Keratinocyte (primary cell): ENCODE data around the gene RNF112. TPM values are rescaled to one million over a fixed set of nuclear protein-coding genes. Genes with fewer than 3 reads are reported as not detected.

Source experiments
- DNase-seq: peaks from one replicate; pipeline ENCODE4 v3.0.0-alpha.2; 2011; ENCODE audit warnings: low read depth, missing footprints, low spot score
- FAIRE-seq: peaks from 2 replicates; lab custom pipeline; 2011; peaks lifted over from hg19 to GRCh38; lab: Jason Lieb, UNC
- H2AFZ ChIP-seq: 2 replicates; pipeline ENCODE4 v1.6.0; 2012; ENCODE audit warnings: low read length, control low read depth, inconsistent platforms; ENCODE audit not compliant: control insufficient read depth
- H3K27ac ChIP-seq: 2 replicates; pipeline ENCODE4 v1.5.1; 2011; ENCODE audit warnings: low read length; ENCODE audit not compliant: control insufficient read depth, insufficient read depth
- H3K27me3 ChIP-seq: 3 replicates; pipeline ENCODE4 v1.6.0; 2011; ENCODE audit warnings: low read length; ENCODE audit not compliant: control insufficient read depth, insufficient read depth; ENCODE audit errors: extremely low read depth
- H3K36me3 ChIP-seq, 2 experiments: 2 replicates in 1 of 2; 3 replicates in 1 of 2; pipeline ENCODE4 v1.5.1; 2011; ENCODE audit warnings: low read length in 2 of 2, mild to moderate bottlenecking in 1 of 2; ENCODE audit not compliant: control insufficient read depth in 2 of 2, insufficient read depth in 2 of 2; ENCODE audit errors: extremely low read depth in 1 of 2
- H3K4me1 ChIP-seq: 3 replicates; pipeline ENCODE4 v1.5.1; 2011; ENCODE audit warnings: low read length; ENCODE audit not compliant: control insufficient read depth, insufficient read depth; ENCODE audit errors: extremely low read depth
- H3K4me2 ChIP-seq: 3 replicates; pipeline ENCODE4 v1.6.0; 2011; ENCODE audit warnings: low read depth, low read length; ENCODE audit not compliant: control insufficient read depth, insufficient read depth; ENCODE audit errors: extremely low read depth
- H3K4me3 ChIP-seq, 3 experiments: fragments of 200-600 bp in 1 of 3; sonication (generic) in 1 of 3; 2 replicates in 2 of 3; 3 replicates in 1 of 3; pipeline ENCODE4 v1.5.1; 2011 to 2016; ENCODE audit warnings: low read length in 3 of 3, mild to moderate bottlenecking in 3 of 3, control low read depth in 2 of 3, inconsistent platforms in 1 of 3, low read depth in 1 of 3, mixed read lengths in 1 of 3, mixed run types in 1 of 3, moderate library complexity in 1 of 3; ENCODE audit not compliant: control insufficient read depth in 2 of 3, insufficient read depth in 2 of 3; ENCODE audit errors: extremely low read depth in 1 of 3
- H3K79me2 ChIP-seq: 2 replicates; pipeline ENCODE4 v1.6.0; 2012; ENCODE audit warnings: low read length; ENCODE audit not compliant: control insufficient read depth, insufficient read depth
- H3K9ac ChIP-seq: 3 replicates; pipeline ENCODE4 v1.6.0; 2011; ENCODE audit warnings: low read length; ENCODE audit not compliant: control insufficient read depth, insufficient read depth; ENCODE audit errors: extremely low read depth
- H3K9me1 ChIP-seq: 3 replicates; pipeline ENCODE4 v1.6.0; 2011; ENCODE audit warnings: low read length; ENCODE audit not compliant: control insufficient read depth, insufficient read depth; ENCODE audit errors: extremely low read depth
- H3K9me3 ChIP-seq: 2 replicates; pipeline ENCODE4 v1.5.1; 2012; ENCODE audit warnings: low read depth, low read length; ENCODE audit not compliant: control insufficient read depth
- H4K20me1 ChIP-seq: 3 replicates; pipeline ENCODE4 v1.6.0; 2011; ENCODE audit warnings: low read length; ENCODE audit not compliant: control insufficient read depth, insufficient read depth; ENCODE audit errors: extremely low read depth
- EZH2 ChIP-seq: IDR thresholded peaks from one replicate; pipeline ENCODE4 v1.6.1; 2012; ENCODE audit warnings: inconsistent platforms, mild to moderate bottlenecking, low read length, moderate library complexity
- dilution Hi-C: fragments of 300-500 bp; cut with MboI; formaldehyde crosslinking; loops from one replicate; pipeline ENCODE4 v1.7.0; 2020; ENCODE audit warnings: low sequenced_read_pairs; ENCODE audit not compliant: extremely low pct_ligation_motif_present
- polyA plus RNA-seq, 5 experiments: library from polyadenylated mRNA; depleted of rRNA in 3 of 5; stranded (reverse) in 3 of 5; stranded (forward) in 1 of 5; unstranded in 1 of 5; fragments of >200 nt; gene quantifications; 1 replicate in 1 of 5; 2 replicates in 3 of 5; 3 replicates in 1 of 5; pipeline versions ENCODE4 v1.2.1 to v1.2.3, GENCODE V29; 2011 to 2012; ENCODE audit warnings: missing spikeins in 2 of 5, low read depth in 1 of 5, low replicate concordance in 1 of 5
- TF ChIP-seq, protein P1 (sequence below), 3 experiments: IDR thresholded peaks in 1 of 3; conservative IDR thresholded peaks in 1 of 3; optimal IDR thresholded peaks in 1 of 3; 2 replicates in 2 of 3; 3 replicates in 1 of 3; pipeline versions ENCODE3 to v1.5.1; 2011; ENCODE audit warnings: low read length in 3 of 3, mild to moderate bottlenecking in 3 of 3, moderate library complexity in 2 of 3, control low read depth in 1 of 3, inconsistent platforms in 1 of 3; ENCODE audit not compliant: insufficient read depth in 2 of 3; ENCODE audit errors: extremely low read depth in 1 of 3

Gene RNF112
- polyA plus RNA-seq, 1 donor (not counting 4 experiments of a cell fraction or from before 2014, with no cell fraction given) = 0.05 TPM

DNA sequence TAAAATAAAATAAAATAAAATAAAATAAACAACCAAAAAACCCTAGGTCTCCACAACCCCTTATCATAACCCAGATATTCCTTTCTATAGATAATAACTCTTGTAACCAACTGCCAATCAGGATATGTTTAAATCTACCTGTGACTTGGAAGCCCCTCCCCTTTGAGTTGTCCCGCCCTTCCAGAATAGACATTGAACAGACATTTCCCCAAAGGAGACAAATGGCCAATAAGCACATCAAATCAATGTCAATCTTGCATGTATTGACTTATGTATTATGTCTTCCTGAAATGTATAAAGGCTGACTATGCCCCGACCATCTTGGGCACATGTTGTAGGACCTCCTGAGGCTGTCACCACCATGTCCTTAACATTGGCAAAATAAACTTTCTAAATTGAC lies 34.2 kb upstream of the RNF112 start:
- peaks cover 3% of the 10 kb centered on the region for H3K9me1 ChIP-seq
- no peaks in the 10 kb centered on the region for H4K20me1 ChIP-seq
- peak overlapping the region; percentile 94 for H3K27ac ChIP-seq
- dilution Hi-C loops = no loop called here
- FAIRE-seq (peak; percentile 39), DNase-seq (no peak)
- no peaks in the 10 kb centered on the region for H3K9me3 ChIP-seq
- H3K36me3 ChIP-seq = peaks cover 17 to 23% of the 10 kb centered on the region in 2 experiments
- peak overlapping the region; percentile 87 for H3K4me2 ChIP-seq
- peak overlapping the region; percentile 94 for H3K9ac ChIP-seq
- H3K4me3 ChIP-seq = peak overlapping the region; percentile 88 to 90 (median 89)
- TF ChIP-seq, protein P1, sequence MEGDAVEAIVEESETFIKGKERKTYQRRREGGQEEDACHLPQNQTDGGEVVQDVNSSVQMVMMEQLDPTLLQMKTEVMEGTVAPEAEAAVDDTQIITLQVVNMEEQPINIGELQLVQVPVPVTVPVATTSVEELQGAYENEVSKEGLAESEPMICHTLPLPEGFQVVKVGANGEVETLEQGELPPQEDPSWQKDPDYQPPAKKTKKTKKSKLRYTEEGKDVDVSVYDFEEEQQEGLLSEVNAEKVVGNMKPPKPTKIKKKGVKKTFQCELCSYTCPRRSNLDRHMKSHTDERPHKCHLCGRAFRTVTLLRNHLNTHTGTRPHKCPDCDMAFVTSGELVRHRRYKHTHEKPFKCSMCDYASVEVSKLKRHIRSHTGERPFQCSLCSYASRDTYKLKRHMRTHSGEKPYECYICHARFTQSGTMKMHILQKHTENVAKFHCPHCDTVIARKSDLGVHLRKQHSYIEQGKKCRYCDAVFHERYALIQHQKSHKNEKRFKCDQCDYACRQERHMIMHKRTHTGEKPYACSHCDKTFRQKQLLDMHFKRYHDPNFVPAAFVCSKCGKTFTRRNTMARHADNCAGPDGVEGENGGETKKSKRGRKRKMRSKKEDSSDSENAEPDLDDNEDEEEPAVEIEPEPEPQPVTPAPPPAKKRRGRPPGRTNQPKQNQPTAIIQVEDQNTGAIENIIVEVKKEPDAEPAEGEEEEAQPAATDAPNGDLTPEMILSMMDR (optimal IDR thresholded peaks at IDR 0.05 in 1 of 3, IDR thresholded peaks at IDR 0.05 in 1 of 3, conservative IDR thresholded peaks at IDR 0.05 in 1 of 3; ENCODE audit: extremely low read depth in 1 of 3, insufficient read depth in 2 of 3, low read length in 3 of 3) = no peak
- no peak for TF ChIP-seq EZH2
- H3K27me3 ChIP-seq = no peaks in the 10 kb centered on the region
- peaks cover 11% of the 10 kb centered on the region for H3K4me1 ChIP-seq
- peaks cover 21% of the 10 kb centered on the region for H3K79me2 ChIP-seq
- peak overlapping the region; percentile 93 for H2AFZ ChIP-seq

DNA sequence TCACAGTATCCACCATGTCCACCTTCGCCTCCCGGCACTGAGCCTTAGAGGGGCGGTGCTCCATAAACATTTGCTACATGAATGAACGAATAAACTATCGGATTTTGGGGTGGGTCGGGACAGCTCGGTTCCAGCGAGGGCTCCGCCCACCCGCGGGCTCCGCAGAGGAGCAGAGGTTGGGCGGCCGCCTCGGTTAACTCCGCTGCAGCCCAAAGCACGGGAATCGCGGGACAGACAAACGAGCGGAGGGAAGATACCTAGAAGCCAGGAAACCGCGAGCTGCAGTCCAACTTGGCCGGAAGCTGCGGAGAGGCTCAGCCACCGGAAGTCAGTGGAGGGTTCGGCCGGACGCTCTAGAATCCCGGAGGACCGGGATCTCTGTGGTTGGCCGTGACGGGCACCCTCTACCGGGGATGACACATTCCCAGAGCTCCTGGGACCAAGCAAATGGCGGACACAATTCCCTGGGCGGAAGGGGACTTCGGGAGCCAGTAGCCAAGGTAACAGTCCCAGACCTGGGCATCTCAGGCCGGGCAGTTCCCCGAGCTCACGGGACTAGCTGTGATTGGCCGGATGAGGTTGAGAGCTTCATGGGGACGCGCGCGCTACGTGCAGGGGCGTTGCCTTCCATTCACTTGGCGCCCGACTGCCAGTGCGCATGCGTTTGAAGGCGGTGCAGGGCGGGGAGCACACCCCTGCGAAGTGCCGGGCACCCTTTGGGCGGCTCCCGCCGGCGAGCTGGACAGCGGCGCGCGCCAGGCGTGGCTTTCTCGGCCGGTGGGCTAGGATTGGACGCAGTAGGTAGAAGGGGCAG lies 33.2 kb upstream of the RNF112 start:
- H3K4me2 ChIP-seq = peak overlapping the region; percentile 88
- no peaks in the 10 kb centered on the region for H4K20me1 ChIP-seq
- peak overlapping the region; percentile 94 for H3K27ac ChIP-seq
- peak overlapping the region; percentile 88 to 90 (median 89) for H3K4me3 ChIP-seq
- peak overlapping the region; percentile 93 for H2AFZ ChIP-seq
- peak; percentile 85 for FAIRE-seq
- DNase-seq = peak; percentile 93
- peaks cover 21% of the 10 kb centered on the region for H3K79me2 ChIP-seq
- no peaks in the 10 kb centered on the region for H3K9me3 ChIP-seq
- H3K27me3 ChIP-seq = no peaks in the 10 kb centered on the region
- TF ChIP-seq EZH2 = no peak
- TF ChIP-seq, protein P1 (optimal IDR thresholded peaks at IDR 0.05 in 1 of 3, IDR thresholded peaks at IDR 0.05 in 1 of 3, conservative IDR thresholded peaks at IDR 0.05 in 1 of 3; ENCODE audit: extremely low read depth in 1 of 3, insufficient read depth in 2 of 3, low read length in 3 of 3) = no peak
- peaks cover 3% of the 10 kb centered on the region for H3K9me1 ChIP-seq
- H3K9ac ChIP-seq = peak overlapping the region; percentile 94
- dilution Hi-C loops = no loop called here
- H3K4me1 ChIP-seq = peaks cover 11% of the 10 kb centered on the region
- H3K36me3 ChIP-seq = peaks cover 22 to 30% of the 10 kb centered on the region in 2 experiments
